GM23338 (cell line): ENCODE data around the gene EDN2. TPM values are rescaled to one million over a fixed set of nuclear protein-coding genes. Genes with fewer than 3 reads are reported as not detected.

ENCODE experiments used
- ATAC-seq: fragments of 200-7000 bp; cut with Tn5 transposase; 3 replicates; pipeline ENCODE4 v1.9.1; 2020
- DNase-seq: peaks from one replicate; pipeline ENCODE4 v3.0.0-alpha.2; 2015; ENCODE audit warnings: low spot score
- H2AFZ ChIP-seq: fragments of 200-600 bp; sonication (generic); 2 replicates; pipeline ENCODE4 v1.8.0; 2016; ENCODE audit warnings: antibody characterized with exemption, mild to moderate bottlenecking, moderate library complexity
- H3F3A ChIP-seq: fragments of 200-600 bp; sonication (generic); replicated peaks from 2 replicates; pipeline ENCODE4 v1.8.0; 2017; ENCODE audit warnings: antibody characterized with exemption, mixed run types, low read depth
- H3K27ac ChIP-seq: fragments of 200-600 bp; sonication (generic); 2 replicates; pipeline ENCODE4 v1.6.1; 2016; ENCODE audit warnings: low read depth
- H3K27me3 ChIP-seq: fragments of 200-600 bp; sonication (generic); 2 replicates; pipeline ENCODE4 v1.8.0; 2016; ENCODE audit warnings: mild to moderate bottlenecking, mixed run types, moderate library complexity; ENCODE audit not compliant: insufficient read depth
- H3K36me3 ChIP-seq: fragments of 200-600 bp; sonication (generic); 2 replicates; pipeline ENCODE4 v1.8.0; 2016; ENCODE audit warnings: mild to moderate bottlenecking; ENCODE audit not compliant: insufficient read depth
- H3K4me1 ChIP-seq: fragments of 200-600 bp; sonication (generic); 2 replicates; pipeline ENCODE4 v1.8.0; 2016; ENCODE audit warnings: mild to moderate bottlenecking, moderate library complexity; ENCODE audit not compliant: insufficient read depth
- H3K4me2 ChIP-seq: fragments of 200-600 bp; sonication (generic); 2 replicates; pipeline ENCODE4 v1.7.1; 2017; ENCODE audit warnings: mixed run types
- H3K4me3 ChIP-seq: fragments of 200-600 bp; sonication (generic); 2 replicates; pipeline ENCODE4 v1.6.1; 2016; ENCODE audit warnings: mixed run types
- H3K79me2 ChIP-seq: fragments of 200-600 bp; sonication (generic); replicated peaks from 2 replicates; pipeline ENCODE4 v1.8.0; 2017; ENCODE audit warnings: mild to moderate bottlenecking; ENCODE audit not compliant: insufficient read depth
- H3K9me2 ChIP-seq: fragments of 200-600 bp; sonication (generic); 2 replicates; pipeline ENCODE4 v1.8.0; 2017; ENCODE audit not compliant: insufficient read depth
- H4K20me1 ChIP-seq: fragments of 200-600 bp; sonication (generic); replicated peaks from 2 replicates; pipeline ENCODE4 v1.8.0; 2017; ENCODE audit warnings: mild to moderate bottlenecking; ENCODE audit not compliant: insufficient read depth
- H3K27ac Mint-ChIP-seq: 2 replicates; pipeline ENCODE4 v1.8.0; 2020; ENCODE audit warnings: inconsistent platforms, mild to moderate bottlenecking, moderate library complexity, mixed read lengths
- H3K27me3 Mint-ChIP-seq: 3 replicates; pipeline ENCODE4 v1.8.0; 2022; ENCODE audit warnings: low read depth, mild to moderate bottlenecking, moderate library complexity, mixed read lengths, inconsistent platforms; ENCODE audit not compliant: insufficient read depth, poor library complexity
- H3K36me3 Mint-ChIP-seq: 3 replicates; pipeline ENCODE4 v1.8.0; 2021; ENCODE audit warnings: low read depth, mild to moderate bottlenecking, inconsistent platforms, moderate library complexity, mixed read lengths
- H3K4me1 Mint-ChIP-seq: 3 replicates; pipeline ENCODE4 v1.8.0; 2020; ENCODE audit warnings: mild to moderate bottlenecking, inconsistent platforms, mixed read lengths
- H3K4me3 Mint-ChIP-seq: 3 replicates; pipeline ENCODE4 v1.8.0; 2021; ENCODE audit warnings: moderate library complexity, mild to moderate bottlenecking, inconsistent platforms, mixed read lengths
- H3K9me3 Mint-ChIP-seq: 3 replicates; pipeline ENCODE4 v1.8.0; 2020; ENCODE audit warnings: moderate library complexity, mild to moderate bottlenecking, inconsistent platforms, mixed read lengths
- CREB1 ChIP-seq: fragments of 250-450 bp; sonication (Bioruptor Pico); IDR thresholded peaks from 2 replicates; pipeline ENCODE4 v1.5.0; 2020; ENCODE audit warnings: low read depth, mild to moderate bottlenecking, moderate library complexity
- ETS1 ChIP-seq: IDR thresholded peaks from 2 replicates; pipeline ENCODE4 v1.6.1; 2016; ENCODE audit warnings: antibody characterized with exemption
- EZH2 ChIP-seq: fragments of 200-600 bp; sonication (generic); IDR thresholded peaks from one replicate; pipeline ENCODE4 v1.8.0; 2017; ENCODE audit warnings: antibody characterized with exemption, mild to moderate bottlenecking, low read depth; ENCODE audit not compliant: unreplicated experiment
- EZH2phosphoT487 ChIP-seq: fragments of 200-600 bp; sonication (generic); IDR thresholded peaks from one replicate; pipeline ENCODE4 v1.8.1; 2018; ENCODE audit warnings: antibody characterized with exemption; ENCODE audit not compliant: unreplicated experiment
- JUNB ChIP-seq: IDR thresholded peaks from one replicate; pipeline ENCODE4 v1.6.1; 2016; ENCODE audit warnings: antibody characterized with exemption; ENCODE audit not compliant: unreplicated experiment
- NANOG ChIP-seq: IDR thresholded peaks from 2 replicates; pipeline ENCODE4 v1.6.1; 2016; ENCODE audit warnings: antibody characterized with exemption, borderline replicate concordance
- POLR2AphosphoS5 ChIP-seq: IDR thresholded peaks from 2 replicates; pipeline ENCODE4 v1.6.1; 2016; ENCODE audit warnings: antibody characterized with exemption, low read depth
- REST ChIP-seq: IDR thresholded peaks from one replicate; pipeline ENCODE4 v1.6.1; 2018; ENCODE audit warnings: antibody characterized with exemption; ENCODE audit not compliant: unreplicated experiment
- STAT1 ChIP-seq: IDR thresholded peaks from one replicate; pipeline ENCODE4 v1.6.1; 2016; ENCODE audit warnings: antibody characterized with exemption; ENCODE audit not compliant: unreplicated experiment
- ZNF114 ChIP-seq: fragments of 250-450 bp; sonication (Bioruptor Pico); IDR thresholded peaks from 2 replicates; pipeline ENCODE4 v1.5.0; 2020; ENCODE audit warnings: mild to moderate bottlenecking, moderate library complexity
- ZNF331 ChIP-seq: fragments of 250-450 bp; sonication (Bioruptor Pico); IDR thresholded peaks from 2 replicates; pipeline ENCODE4 v1.5.0; 2020; ENCODE audit warnings: low read depth, mild to moderate bottlenecking, moderate library complexity
- ZNF462 ChIP-seq: fragments of 250-450 bp; sonication (Bioruptor Pico); IDR thresholded peaks from 2 replicates; pipeline ENCODE4 v1.5.0; 2020; ENCODE audit warnings: mild to moderate bottlenecking, moderate library complexity
- polyA plus RNA-seq: library from polyadenylated mRNA; unstranded; fragments of >200 nt; fragmentation: Nextera tagmentation; extraction: Ambion mirVana; gene quantifications from 2 replicates; pipeline ENCODE4 v1.2.1, GENCODE V29; 2016
- total RNA-seq: library from RNA; depleted of rRNA; stranded (reverse); fragments of >200 nt; shearing (Covaris generic); gene quantifications from 2 replicates; pipeline ENCODE4 v1.2.3, GENCODE V29; 2014

EDN2 gene
- total and polyA plus RNA-seq, 2 experiments from 2014 or later, result not detected

- no peak for TF ChIP-seq NANOG
- TF ChIP-seq EZH2, result no peak
- TF ChIP-seq CREB1, result no peak
- TF ChIP-seq EZH2phosphoT487, result no peak
- TF ChIP-seq REST, result no peak
- no peak for TF ChIP-seq ETS1
- no peak for TF ChIP-seq POLR2AphosphoS5
- no peak for TF ChIP-seq JUNB
- no peak for TF ChIP-seq ZNF331 (CRISPR knock-in tag)
Measured at GRCh38 chr1:41454406-41454805, 30.1 kb downstream of the EDN2 start (continued).

GRCh38 chr1:41452704-41453290, 31.7 kb downstream of the EDN2 start:
- Histone ChIP-seq H3K4me1 (no peaks in the 10 kb centered on the region), H3K9me2 (no peaks in the 10 kb centered on the region), H3K4me2 (no peak overlapping the region), H3K4me3 (no peak overlapping the region), H3F3A (no peaks in the 10 kb centered on the region), H2AFZ (no peak overlapping the region), H4K20me1 (no peaks in the 10 kb centered on the region), H3K79me2 (no peaks in the 10 kb centered on the region), H3K36me3 (no peaks in the 10 kb centered on the region), H3K27me3 (no peaks in the 10 kb centered on the region), H3K27ac (no peak overlapping the region)
- DNase-seq (no peak), ATAC-seq (no peak)
- no peak overlapping the region for H3K27ac Mint-ChIP-seq
- no peaks in the 10 kb centered on the region; the same call in 2 of the 3 replicates for H3K4me1 Mint-ChIP-seq
- H3K27me3 Mint-ChIP-seq, result peaks cover 5% of the 10 kb centered on the region
- no peaks in the 10 kb centered on the region; the same call in 2 of the 3 replicates for H3K9me3 Mint-ChIP-seq
- no peak overlapping the region for H3K4me3 Mint-ChIP-seq
- no peaks in the 10 kb centered on the region for H3K36me3 Mint-ChIP-seq
- TF ChIP-seq NANOG (no peak), CREB1 (no peak), POLR2AphosphoS5 (no peak), ZNF114 (CRISPR knock-in tag) (no peak), ZNF331 (CRISPR knock-in tag) (no peak), STAT1 (no peak), EZH2 (no peak), EZH2phosphoT487 (no peak), ZNF462 (no peak), JUNB (no peak)
